IPS-15b (cell line): ENCODE data around the gene COPG1.

Experiments used
- H3K27me3 ChIP-seq: one replicate; pipeline ENCODE4 v1.6.1; 2013; ENCODE audit warnings: low read length; ENCODE audit not compliant: control insufficient read depth, insufficient read depth
- H3K36me3 ChIP-seq: one replicate; pipeline ENCODE4 v1.6.1; 2013; ENCODE audit warnings: low read length; ENCODE audit not compliant: control insufficient read depth, insufficient read depth
- H3K4me1 ChIP-seq: one replicate; pipeline ENCODE4 v1.6.1; 2013; ENCODE audit warnings: mild to moderate bottlenecking, low read length; ENCODE audit not compliant: control insufficient read depth, insufficient read depth
- H3K4me3 ChIP-seq: one replicate; pipeline ENCODE4 v1.5.1; 2013; ENCODE audit warnings: low read depth, low read length
- H3K9ac ChIP-seq: one replicate; pipeline ENCODE4 v1.6.1; 2013; ENCODE audit warnings: low read depth, mild to moderate bottlenecking, low read length
- H3K9me3 ChIP-seq: one replicate; pipeline ENCODE4 v1.6.1; 2013; ENCODE audit warnings: mild to moderate bottlenecking, low read length; ENCODE audit not compliant: control insufficient read depth, insufficient read depth

The COPG1 gene

GRCh38 chr3:129288446-129288845 is 39.0 kb downstream of the COPG1 start:
- Histone ChIP-seq H3K4me3 (no peak overlapping the region), H3K36me3 (no peaks in the 10 kb centered on the region), H3K9ac (no peak overlapping the region), H3K27me3 (no peaks in the 10 kb centered on the region), H3K9me3 (no peaks in the 10 kb centered on the region), H3K4me1 (no peaks in the 10 kb centered on the region)

- no peaks in the 10 kb centered on the region for H3K4me1 ChIP-seq
- no peaks in the 10 kb centered on the region for H3K36me3 ChIP-seq
- no peak overlapping the region for H3K9ac ChIP-seq
- no peak overlapping the region for H3K4me3 ChIP-seq
- no peaks in the 10 kb centered on the region for H3K9me3 ChIP-seq
- H3K27me3 ChIP-seq: no peaks in the 10 kb centered on the region
Observed at GRCh38 chr3:129289201-129289921, 40.0 kb downstream of the COPG1 start.

GRCh38 chr3:129291236-129291886 is 42.0 kb downstream of the COPG1 start:
- H3K9ac ChIP-seq: no peak overlapping the region
- H3K36me3 ChIP-seq: no peaks in the 10 kb centered on the region
- no peaks in the 10 kb centered on the region for H3K4me1 ChIP-seq
- H3K4me3 ChIP-seq: no peak overlapping the region
- no peaks in the 10 kb centered on the region for H3K9me3 ChIP-seq
- H3K27me3 ChIP-seq: no peaks in the 10 kb centered on the region

- no peak overlapping the region for H3K9ac ChIP-seq
- H3K36me3 ChIP-seq: peaks cover 5% of the 10 kb centered on the region
- no peaks in the 10 kb centered on the region for H3K27me3 ChIP-seq
- H3K4me1 ChIP-seq: no peaks in the 10 kb centered on the region
- no peaks in the 10 kb centered on the region for H3K9me3 ChIP-seq
- H3K4me3 ChIP-seq: no peak overlapping the region
Observed at GRCh38 chr3:129295286-129295685, 45.9 kb downstream of the COPG1 start.

GRCh38 chr3:129304146-129304961 is 54.9 kb downstream of the COPG1 start:
- H3K9me3 ChIP-seq: no peaks in the 10 kb centered on the region
- no peaks in the 10 kb centered on the region for H3K36me3 ChIP-seq
- H3K4me3 ChIP-seq: no peak overlapping the region
- no peaks in the 10 kb centered on the region for H3K27me3 ChIP-seq
- H3K9ac ChIP-seq: no peak overlapping the region
- peaks cover 10% of the 10 kb centered on the region for H3K4me1 ChIP-seq

GRCh38 chr3:129304962-129305222 is 55.5 kb downstream of the COPG1 start:
- Histone ChIP-seq H3K36me3 (no peaks in the 10 kb centered on the region), H3K9me3 (no peaks in the 10 kb centered on the region), H3K4me1 (peaks cover 10% of the 10 kb centered on the region), H3K4me3 (no peak overlapping the region), H3K9ac (no peak overlapping the region), H3K27me3 (no peaks in the 10 kb centered on the region)

GRCh38 chr3:129305592-129306091 is 56.2 kb downstream of the COPG1 start:
- H3K9me3 ChIP-seq: no peaks in the 10 kb centered on the region
- H3K4me1 ChIP-seq: peaks cover 10% of the 10 kb centered on the region
- H3K9ac ChIP-seq: no peak overlapping the region
- peak overlapping the region; percentile 40 for H3K4me3 ChIP-seq
- no peaks in the 10 kb centered on the region for H3K27me3 ChIP-seq
- H3K36me3 ChIP-seq: no peaks in the 10 kb centered on the region

- H3K27me3 ChIP-seq: no peaks in the 10 kb centered on the region
Observed at GRCh38 chr3:129308636-129309035, 59.2 kb downstream of the COPG1 start.

GRCh38 chr3:129310111-129311011 is 61.0 kb downstream of the COPG1 start:
- Histone ChIP-seq H3K36me3 (no peaks in the 10 kb centered on the region), H3K4me1 (peaks cover 8% of the 10 kb centered on the region), H3K27me3 (no peaks in the 10 kb centered on the region), H3K9me3 (no peaks in the 10 kb centered on the region), H3K9ac (no peak overlapping the region), H3K4me3 (no peak overlapping the region)

More at GRCh38 chr3:129308636-129309035, 59.2 kb downstream of the COPG1 start:
- Histone ChIP-seq H3K4me1 (peaks cover 10% of the 10 kb centered on the region), H3K9ac (no peak overlapping the region), H3K36me3 (no peaks in the 10 kb centered on the region), H3K4me3 (no peak overlapping the region), H3K9me3 (no peaks in the 10 kb centered on the region)

- Histone ChIP-seq H3K4me1 (peaks cover 5% of the 10 kb centered on the region), H3K9me3 (no peaks in the 10 kb centered on the region), H3K4me3 (no peak overlapping the region), H3K27me3 (no peaks in the 10 kb centered on the region), H3K36me3 (no peaks in the 10 kb centered on the region), H3K9ac (no peak overlapping the region)
Observed at GRCh38 chr3:129311054-129311902, 61.9 kb downstream of the COPG1 start.
